Gastrocnemius medialis (tissue), 4 donors: Measurements from ENCODE around the gene SFMBT2.

Experiments used
- POLR2A ChIP-seq, 2 donors: fragments of 450-650 bp; IDR thresholded peaks; one replicate each; pipeline ENCODE4 v1.6.1; 2017; ENCODE audit warnings: antibody characterized with exemption in 2 of 2, mild to moderate bottlenecking in 2 of 2, moderate library complexity in 2 of 2
- TF ChIP-seq, protein P1 (sequence below), 5 experiments: fragments of 450-650 bp in 3 of 5; fragments of 200-600 bp in 2 of 5; sonication (generic) in 2 of 5; IDR thresholded peaks in 4 of 5; conservative IDR thresholded peaks in 1 of 5; 1 replicate in 4 of 5; 2 replicates in 1 of 5; pipeline ENCODE4 v1.5.1; 2016 to 2019; ENCODE audit warnings: antibody characterized with exemption in 5 of 5, mild to moderate bottlenecking in 3 of 5, moderate library complexity in 3 of 5

DNA sequence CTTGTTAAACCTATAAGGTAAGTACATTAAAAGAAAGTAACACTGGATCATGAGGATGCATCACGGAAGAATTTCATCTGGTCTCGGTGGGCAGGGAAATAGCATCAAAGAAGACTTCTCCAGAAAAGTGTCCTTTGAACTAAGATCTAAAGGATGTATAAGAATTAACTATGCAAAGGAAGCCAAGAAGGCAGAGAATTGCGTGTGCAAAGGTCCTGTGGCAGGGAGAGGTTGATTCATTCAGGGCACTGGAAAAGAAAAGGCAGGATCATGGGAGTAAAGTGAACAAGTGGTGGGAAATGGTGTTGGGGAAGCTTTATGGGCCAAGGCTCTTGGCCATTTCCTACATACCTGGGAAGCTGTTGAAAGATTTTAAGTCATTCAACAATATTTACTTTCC, 288.3 kb downstream of the SFMBT2 start:
- TF ChIP-seq POLR2A (IDR thresholded peaks at IDR 0.05): no peak
- TF ChIP-seq, protein P1, sequence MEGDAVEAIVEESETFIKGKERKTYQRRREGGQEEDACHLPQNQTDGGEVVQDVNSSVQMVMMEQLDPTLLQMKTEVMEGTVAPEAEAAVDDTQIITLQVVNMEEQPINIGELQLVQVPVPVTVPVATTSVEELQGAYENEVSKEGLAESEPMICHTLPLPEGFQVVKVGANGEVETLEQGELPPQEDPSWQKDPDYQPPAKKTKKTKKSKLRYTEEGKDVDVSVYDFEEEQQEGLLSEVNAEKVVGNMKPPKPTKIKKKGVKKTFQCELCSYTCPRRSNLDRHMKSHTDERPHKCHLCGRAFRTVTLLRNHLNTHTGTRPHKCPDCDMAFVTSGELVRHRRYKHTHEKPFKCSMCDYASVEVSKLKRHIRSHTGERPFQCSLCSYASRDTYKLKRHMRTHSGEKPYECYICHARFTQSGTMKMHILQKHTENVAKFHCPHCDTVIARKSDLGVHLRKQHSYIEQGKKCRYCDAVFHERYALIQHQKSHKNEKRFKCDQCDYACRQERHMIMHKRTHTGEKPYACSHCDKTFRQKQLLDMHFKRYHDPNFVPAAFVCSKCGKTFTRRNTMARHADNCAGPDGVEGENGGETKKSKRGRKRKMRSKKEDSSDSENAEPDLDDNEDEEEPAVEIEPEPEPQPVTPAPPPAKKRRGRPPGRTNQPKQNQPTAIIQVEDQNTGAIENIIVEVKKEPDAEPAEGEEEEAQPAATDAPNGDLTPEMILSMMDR (IDR thresholded peaks at IDR 0.05 in 4 of 5, conservative IDR thresholded peaks at IDR 0.05 in 1 of 5): no peak
